Thymus (tissue), 11 donors: ENCODE data around the gene POMT2. TPM values are rescaled to one million over a fixed set of nuclear protein-coding genes. Genes with fewer than 3 reads are reported as not detected.

ENCODE experiments used
- DNase-seq, 9 donors: peaks; one replicate each; pipeline ENCODE4 v3.0.0-alpha.2; 2013; ENCODE audit warnings: low spot score in 9 of 9, low read depth in 6 of 9, missing footprints in 1 of 9
- H3K27ac ChIP-seq, 2 donors: one replicate each; pipeline ENCODE4 v1.5.1; 2013; ENCODE audit warnings: control low read depth in 1 of 2, low read depth in 1 of 2, low read length in 1 of 2, mild to moderate bottlenecking in 1 of 2, moderate library complexity in 1 of 2
- H3K27me3 ChIP-seq, 2 donors: one replicate each; pipeline ENCODE4 v1.5.1; 2013; ENCODE audit warnings: low read length in 1 of 2; ENCODE audit not compliant: control insufficient read depth in 2 of 2, insufficient read depth in 1 of 2
- H3K36me3 ChIP-seq, 2 donors: one replicate each; pipeline ENCODE4 v1.5.1; 2013; ENCODE audit warnings: low read length in 1 of 2, mild to moderate bottlenecking in 1 of 2, moderate library complexity in 1 of 2; ENCODE audit not compliant: control insufficient read depth in 2 of 2, insufficient read depth in 2 of 2
- H3K4me1 ChIP-seq, 2 donors: one replicate each; pipeline ENCODE4 v1.5.1; 2013; ENCODE audit warnings: low read length in 2 of 2; ENCODE audit not compliant: control insufficient read depth in 2 of 2, insufficient read depth in 2 of 2
- H3K4me3 ChIP-seq, 2 donors: one replicate each; pipeline ENCODE4 v1.5.1; 2013; ENCODE audit warnings: low read length in 2 of 2, control low read depth in 1 of 2, mild to moderate bottlenecking in 1 of 2
- H3K9me3 ChIP-seq, 2 donors: one replicate each; pipeline ENCODE4 v1.5.1; 2013; ENCODE audit warnings: low read length in 1 of 2, mild to moderate bottlenecking in 1 of 2; ENCODE audit not compliant: control insufficient read depth in 2 of 2, insufficient read depth in 1 of 2
- WGBS: extraction: QIAGEN DNeasy Blood & Tissue Kit; methylation state at CpG from one replicate; pipeline ENCODE4 v1.1.7; 2013; 5-methylcytosine and 5-hydroxymethylcytosine counted together
- polyA plus RNA-seq: library from polyadenylated mRNA; stranded (reverse); fragments of 200-250 nt; gene quantifications from one replicate; pipeline ENCODE4 v1.2.3, GENCODE V29; 2013
- total RNA-seq: library from RNA; stranded (reverse); fragments of 120-200 nt; gene quantifications from one replicate; pipeline ENCODE4 v1.2.4, GENCODE V29; 2013
- donor health status: healthy.

The POMT2 gene
- total and polyA plus RNA-seq, 2 donors = 3.5 to 11.1 TPM

DNA sequence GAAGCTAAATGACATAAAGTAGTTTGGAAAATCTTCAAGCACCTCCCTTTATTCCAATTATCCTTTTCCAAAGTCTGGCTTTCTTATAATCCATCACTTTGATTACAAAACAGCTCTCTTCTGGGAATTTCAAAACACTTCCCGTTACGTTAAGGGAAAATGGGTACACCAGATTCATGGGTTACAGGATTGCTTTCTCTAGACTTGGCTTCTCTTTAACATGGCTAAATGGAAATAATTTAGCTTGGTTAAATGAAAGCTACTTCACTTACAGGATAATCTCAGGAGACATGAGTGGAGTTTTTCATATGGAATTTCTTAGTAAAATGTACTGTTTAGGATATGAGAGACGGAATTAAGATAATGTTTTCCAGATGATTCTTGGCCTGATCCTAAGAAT lies 14.9 kb upstream of the POMT2 start:
- H3K27me3 ChIP-seq = no peaks in the 10 kb centered on the region
- H3K4me1 ChIP-seq = no peaks in the 10 kb centered on the region
- whole genome bisulfite sequencing = 97% methylated on average over 3 of the region's 3 CpGs
- H3K9me3 ChIP-seq = no peaks in the 10 kb centered on the region
- H3K27ac ChIP-seq = no peak overlapping the region
- DNase-seq = no peak
- H3K36me3 ChIP-seq = peaks cover 7 to 12% of the 10 kb centered on the region in 2 donors
- H3K4me3 ChIP-seq = no peak overlapping the region

DNA sequence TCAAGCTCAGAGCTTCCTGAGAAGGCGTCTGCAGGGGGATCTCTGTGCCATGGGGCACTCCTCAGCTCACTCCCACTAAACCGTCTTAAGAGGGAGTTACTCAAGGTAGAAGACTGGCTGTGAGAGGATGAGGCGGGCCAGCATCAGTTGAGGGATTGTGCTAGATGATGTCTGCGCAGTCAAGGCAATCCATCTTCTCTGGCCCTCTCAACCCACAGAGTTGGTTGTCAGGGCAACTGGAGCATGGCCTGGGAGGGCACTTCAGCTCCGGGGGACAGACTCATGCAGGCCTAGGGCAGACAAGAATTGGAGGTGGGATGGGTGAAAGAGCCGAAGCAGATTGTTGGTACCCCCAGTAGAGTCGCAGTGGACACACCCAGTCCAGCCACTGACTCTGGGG lies 9.2 kb upstream of the POMT2 start:
- WGBS = 96% methylated on average over 7 of the region's 7 CpGs
- no peaks in the 10 kb centered on the region for H3K9me3 ChIP-seq
- no peak overlapping the region for H3K27ac ChIP-seq
- H3K4me3 ChIP-seq = no peak overlapping the region
- H3K4me1 ChIP-seq = no peaks in the 10 kb centered on the region
- DNase-seq = no peak
- no peaks in the 10 kb centered on the region for H3K27me3 ChIP-seq
- no peaks in the 10 kb centered on the region for H3K36me3 ChIP-seq

DNA sequence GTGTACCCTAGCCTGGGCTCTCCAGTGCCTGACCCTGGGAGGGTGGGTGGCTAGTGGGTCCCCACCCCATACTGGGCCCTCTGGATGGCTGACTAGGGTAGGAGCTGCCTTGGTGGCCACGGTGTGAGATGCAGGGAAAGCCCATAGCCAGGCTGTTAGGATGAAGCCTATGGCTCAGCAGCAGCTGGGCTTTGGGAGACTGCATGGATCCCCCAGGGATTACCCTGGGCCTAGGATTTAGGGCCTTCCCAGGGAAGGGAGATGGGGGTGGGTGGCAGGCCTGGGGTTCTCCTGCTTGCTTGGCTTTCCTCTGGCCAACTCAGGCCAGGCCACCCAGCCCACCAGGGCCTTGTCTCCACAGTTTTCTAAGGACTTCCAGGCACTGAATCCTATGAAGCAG lies 6.4 kb upstream of the POMT2 start:
- H3K4me1 ChIP-seq = peaks cover 0 to 5% of the 10 kb centered on the region in 2 donors
- H3K4me3 ChIP-seq = no peak overlapping the region
- 97% methylated on average over 1 of the region's 1 CpG for WGBS
- no peak overlapping the region for H3K27ac ChIP-seq
- no peaks in the 10 kb centered on the region for H3K36me3 ChIP-seq
- H3K27me3 ChIP-seq = no peaks in the 10 kb centered on the region
- H3K9me3 ChIP-seq = no peaks in the 10 kb centered on the region
- DNase-seq = no peak

DNA sequence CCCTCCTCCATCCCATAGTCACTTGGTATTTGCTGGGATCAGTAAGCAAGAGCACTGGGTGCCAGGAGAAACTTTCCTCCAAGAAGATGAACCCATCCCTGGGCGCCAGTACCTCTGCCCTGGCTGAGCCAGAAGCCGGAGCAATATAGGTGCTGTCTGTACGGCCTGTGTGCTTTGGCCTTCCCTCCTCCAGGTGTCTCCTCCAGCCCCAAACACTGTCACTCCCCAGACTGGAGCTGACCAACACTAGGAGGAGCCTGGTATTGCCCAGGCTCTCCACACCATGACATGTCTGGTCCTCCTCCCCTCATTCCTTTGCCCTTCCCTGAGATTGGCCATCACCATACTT lies 5.0 kb upstream of the POMT2 start:
- no peak overlapping the region for H3K4me3 ChIP-seq
- H3K36me3 ChIP-seq = no peaks in the 10 kb centered on the region
- H3K4me1 ChIP-seq = peaks cover 0 to 8% of the 10 kb centered on the region in 2 donors
- no peak for DNase-seq
- H3K9me3 ChIP-seq = no peaks in the 10 kb centered on the region
- WGBS = 98% methylated on average over 3 of the region's 3 CpGs
- H3K27me3 ChIP-seq = no peaks in the 10 kb centered on the region
- H3K27ac ChIP-seq = no peak overlapping the region

DNA sequence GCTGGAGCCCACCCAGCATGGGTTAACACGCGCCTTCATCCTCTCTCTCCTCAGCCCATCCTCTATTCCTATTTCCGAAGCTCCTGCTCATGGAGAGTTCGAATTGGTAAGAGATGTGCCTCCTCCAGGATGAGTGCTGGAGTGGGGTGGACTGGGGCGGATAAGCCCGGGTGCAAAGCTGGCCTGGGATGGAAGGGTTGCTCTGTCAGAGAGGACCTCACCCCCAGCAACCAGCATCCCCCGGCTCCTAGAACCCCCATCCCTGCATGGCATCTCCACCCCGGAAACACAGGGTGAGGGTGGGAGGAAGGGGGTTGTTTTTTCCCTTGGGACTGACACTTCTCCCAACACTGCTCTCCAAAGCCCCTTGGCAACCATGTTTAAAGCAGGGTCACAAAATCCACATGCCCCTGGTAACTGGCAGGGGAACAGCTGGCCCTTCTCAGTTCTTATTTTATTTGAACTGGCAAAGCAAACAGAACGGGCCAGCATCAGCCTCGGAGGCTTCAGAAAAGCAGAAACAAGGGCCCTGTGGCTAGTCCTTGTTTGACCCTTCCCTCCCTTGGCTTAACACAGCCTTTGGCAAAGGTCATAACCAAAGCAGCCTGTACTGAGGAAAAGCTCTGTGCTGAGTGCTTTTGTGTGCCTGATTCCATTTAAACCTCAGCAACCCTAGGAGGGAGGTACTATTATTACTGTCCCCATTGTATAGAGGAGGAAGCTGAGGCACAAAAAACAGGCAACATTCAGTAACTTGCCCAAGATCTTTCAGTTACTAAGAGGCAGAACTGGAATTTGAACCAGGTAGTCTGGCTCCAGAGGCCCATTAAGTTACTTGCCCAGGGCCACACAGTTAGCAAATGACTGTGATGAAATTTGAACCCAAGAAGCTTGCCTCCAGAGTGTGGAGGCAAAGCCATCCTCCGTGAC lies 4.4 kb upstream of the POMT2 start:
- DNase-seq = no peak
- Histone ChIP-seq H3K4me3 (no peak overlapping the region), H3K27ac (no peak overlapping the region), H3K27me3 (no peaks in the 10 kb centered on the region), H3K4me1 (peaks cover 0 to 10% of the 10 kb centered on the region in 2 donors), H3K9me3 (no peaks in the 10 kb centered on the region), H3K36me3 (no peaks in the 10 kb centered on the region)
- 98% methylated on average over 11 of the region's 11 CpGs for WGBS

DNA sequence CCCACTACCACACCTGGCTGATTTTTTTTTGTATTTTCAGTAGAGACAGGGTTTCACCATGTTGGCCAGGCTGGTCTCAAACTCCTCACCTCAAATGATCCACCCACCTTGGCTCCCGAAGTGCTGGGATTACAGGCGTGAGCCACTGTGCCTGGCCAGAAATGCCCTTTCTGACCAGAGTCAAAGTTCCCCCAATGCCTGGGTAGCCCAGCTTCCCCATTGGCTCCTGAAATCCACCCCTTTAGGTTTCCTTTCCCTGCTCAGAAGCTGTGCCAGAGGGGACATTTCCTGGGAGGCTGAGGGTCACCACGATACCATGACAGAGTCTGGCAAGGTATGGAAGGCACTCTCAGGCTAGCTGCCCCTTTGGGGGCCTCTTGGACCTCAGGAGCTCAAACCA lies 3.6 kb upstream of the POMT2 start:
- H3K27ac ChIP-seq = no peak overlapping the region
- no peak for DNase-seq
- H3K27me3 ChIP-seq = no peaks in the 10 kb centered on the region
- peaks cover 3 to 12% of the 10 kb centered on the region in 2 donors for H3K4me1 ChIP-seq
- H3K36me3 ChIP-seq = no peaks in the 10 kb centered on the region
- 96% methylated on average over 3 of the region's 3 CpGs for WGBS
- no peaks in the 10 kb centered on the region for H3K9me3 ChIP-seq
- H3K4me3 ChIP-seq = no peak overlapping the region

DNA sequence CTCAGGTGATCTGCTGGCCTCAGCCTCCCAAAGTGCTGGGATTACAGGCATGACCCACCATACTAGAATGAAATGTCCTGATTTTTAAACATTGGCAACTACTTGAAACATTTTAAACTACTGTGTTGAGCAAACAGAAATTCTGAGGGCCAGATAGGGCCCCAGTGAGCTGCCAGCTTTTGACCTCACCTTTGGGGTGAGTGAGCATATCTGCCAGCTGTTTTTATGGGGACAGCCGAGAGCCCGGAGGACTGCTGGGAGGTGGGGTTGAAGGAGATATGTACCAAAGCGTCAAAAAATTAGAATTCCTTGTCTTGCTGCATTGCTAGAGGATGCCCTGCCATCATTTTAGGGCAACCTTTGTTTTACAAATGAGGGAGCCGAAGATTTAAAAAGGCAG lies 2.9 kb upstream of the POMT2 start:
- Histone ChIP-seq H3K9me3 (no peaks in the 10 kb centered on the region), H3K4me3 (no peak overlapping the region), H3K27ac (no peak overlapping the region), H3K27me3 (no peaks in the 10 kb centered on the region), H3K36me3 (no peaks in the 10 kb centered on the region), H3K4me1 (peaks cover 3 to 12% of the 10 kb centered on the region in 2 donors)
- WGBS = 97% methylated on average over 4 of the region's 4 CpGs
- DNase-seq = no peak

DNA sequence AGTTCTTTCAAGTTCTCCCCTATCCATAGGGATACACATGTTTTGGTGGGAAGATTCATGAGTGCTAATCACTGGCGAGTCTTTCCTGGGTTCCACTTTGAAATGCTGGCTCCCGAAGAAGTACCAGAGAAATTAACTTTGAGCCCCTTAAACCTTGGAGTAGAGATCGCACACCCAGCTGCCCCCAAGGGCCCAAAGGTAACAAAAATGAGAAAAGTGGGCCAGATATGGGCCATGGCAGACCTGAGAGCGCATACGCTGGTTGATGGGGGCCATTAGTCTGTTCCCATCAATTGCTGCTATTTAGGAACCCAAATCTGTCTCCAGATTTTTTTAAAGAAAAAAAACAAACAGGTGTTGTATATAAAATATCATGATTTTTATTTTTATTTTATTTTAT lies 2.3 kb upstream of the POMT2 start:
- Histone ChIP-seq H3K27ac (no peak overlapping the region), H3K9me3 (no peaks in the 10 kb centered on the region), H3K4me3 (no peak overlapping the region), H3K36me3 (no peaks in the 10 kb centered on the region), H3K4me1 (peaks cover 3 to 12% of the 10 kb centered on the region in 2 donors), H3K27me3 (no peaks in the 10 kb centered on the region)
- no peak for DNase-seq
- 98% methylated on average over 5 of the region's 5 CpGs for WGBS

DNA sequence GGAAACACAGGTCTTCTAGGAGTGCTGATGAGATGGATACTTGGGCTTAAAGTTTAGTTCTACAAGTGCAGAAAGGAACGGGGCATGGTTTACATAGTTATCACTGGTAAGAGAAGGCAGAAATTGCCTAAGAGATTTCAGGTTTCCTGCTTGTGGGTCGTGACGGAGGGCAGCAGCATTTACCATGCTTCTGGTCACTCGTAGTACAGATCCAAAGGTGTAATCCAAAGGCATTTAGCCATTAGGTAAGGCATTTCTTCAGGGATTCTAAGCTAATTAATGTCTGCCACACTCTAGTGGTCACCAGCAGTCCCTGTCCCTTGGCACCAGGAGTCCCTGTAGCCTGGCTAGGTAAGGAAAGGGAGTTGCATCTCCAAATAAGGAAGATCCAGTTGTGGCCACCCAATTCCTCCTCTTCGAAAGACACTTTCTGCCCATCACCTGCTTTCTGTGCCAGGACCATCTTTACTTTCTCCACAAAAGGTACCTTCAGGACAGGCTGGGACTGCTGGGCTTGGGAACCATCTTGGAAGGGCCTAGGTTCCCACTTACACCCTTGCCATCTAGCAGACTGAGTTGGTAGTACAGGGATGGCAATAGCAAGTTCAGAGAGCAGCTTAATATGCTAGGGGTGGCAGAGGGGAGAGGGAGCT lies 1.7 kb upstream of the POMT2 start:
- no peak for DNase-seq
- 95% methylated on average over 5 of the region's 5 CpGs for WGBS
- H3K4me3 ChIP-seq = peak overlapping the region; percentile 90 to 91
- no peaks in the 10 kb centered on the region for H3K9me3 ChIP-seq
- peak overlapping the region in 1 of 2 donors; percentile 33 for H3K27ac ChIP-seq
- peaks cover 3 to 12% of the 10 kb centered on the region in 2 donors for H3K4me1 ChIP-seq
- H3K36me3 ChIP-seq = no peaks in the 10 kb centered on the region
- H3K27me3 ChIP-seq = no peaks in the 10 kb centered on the region
